H1 (cell line): ENCODE results near the gene ANGPTL8. TPM values are rescaled to one million over a fixed set of nuclear protein-coding genes. Genes with fewer than 3 reads are reported as not detected.

Source experiments
- FOSL1 ChIP-seq: IDR thresholded peaks from 2 replicates; pipeline ENCODE4 v1.6.1; 2011; ENCODE audit warnings: mild to moderate bottlenecking, low read depth, low read length, moderate library complexity; ENCODE audit not compliant: insufficient read depth
- GTF2F1 ChIP-seq: IDR thresholded peaks from 2 replicates; pipeline ENCODE4 v1.6.1; 2012; ENCODE audit warnings: low read depth, low read length, improper control_type of control experiment, borderline replicate concordance
- KDM5A ChIP-seq: fragments of 200-600 bp; IDR thresholded peaks from 2 replicates; pipeline ENCODE4 v1.7.1; 2012; ENCODE audit warnings: mild to moderate bottlenecking, low read length, inconsistent platforms, mixed read lengths
- NRF1 ChIP-seq: IDR thresholded peaks from 2 replicates; pipeline ENCODE4 v1.6.1; 2011; ENCODE audit warnings: mild to moderate bottlenecking, low read depth, low read length, improper control_type of control experiment
- SP4 ChIP-seq: IDR thresholded peaks from 2 replicates; pipeline ENCODE4 v1.6.1; 2012; ENCODE audit warnings: low read length, inconsistent platforms
- TEAD4 ChIP-seq: IDR thresholded peaks from 2 replicates; pipeline ENCODE4 v1.6.1; 2012; ENCODE audit warnings: low read depth, low read length, inconsistent platforms, mixed read lengths
- polyA plus RNA-seq, 7 experiments: library from polyadenylated mRNA; depleted of rRNA in 3 of 7; stranded (reverse) in 5 of 7; unstranded in 2 of 7; fragments of >200 nt in 5 of 7; fragments of 200-250 nt in 2 of 7; gene quantifications; 1 replicate in 5 of 7; 2 replicates in 1 of 7; 4 replicates in 1 of 7; pipeline versions ENCODE4 v1.2.1 to v1.2.3, GENCODE V29; 2011 to 2013; ENCODE audit warnings: missing spikeins in 2 of 7, mixed read lengths in 2 of 7
- total RNA-seq: library from RNA; stranded (reverse); fragmentation: NEBNext Ultra II Directional; extraction: Animal tissue kit (Norgen Biotek cat#: 25700); gene quantifications from 2 replicates; pipeline ENCODE4 v1.2.1, GENCODE V29; 2021
- TF ChIP-seq, protein P1 (sequence below): IDR thresholded peaks from 2 replicates; pipeline ENCODE4 v1.6.1; 2012; ENCODE audit warnings: inconsistent platforms
- TF ChIP-seq, protein P2 (sequence below): IDR thresholded peaks from 2 replicates; pipeline ENCODE4 v1.6.1; 2011; ENCODE audit warnings: low read length, improper control_type of control experiment

Gene ANGPTL8
- total and polyA plus RNA-seq, 2 of the 8 experiments (the other 6 are each of a cell fraction or from before 2014, with no cell fraction given): not detected

DNA sequence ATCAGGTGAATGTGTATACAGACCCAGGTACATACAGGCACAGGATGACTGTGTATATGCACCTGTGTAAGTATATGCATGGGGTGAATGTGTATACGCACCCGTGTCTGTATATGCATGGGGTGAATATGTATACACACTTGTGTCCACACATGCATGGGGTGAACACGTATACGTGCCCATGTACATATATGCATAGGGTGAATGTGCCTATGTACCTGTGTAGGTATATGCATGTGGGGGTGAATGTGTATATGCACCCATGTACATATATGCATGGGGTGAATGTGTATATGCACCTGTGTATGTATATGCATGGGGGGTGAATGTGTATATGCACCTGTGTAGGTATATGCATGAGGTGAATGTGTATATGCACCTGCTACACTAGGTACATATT, 6.9 kb upstream of the ANGPTL8 start (continued):
- TF ChIP-seq, protein P1, sequence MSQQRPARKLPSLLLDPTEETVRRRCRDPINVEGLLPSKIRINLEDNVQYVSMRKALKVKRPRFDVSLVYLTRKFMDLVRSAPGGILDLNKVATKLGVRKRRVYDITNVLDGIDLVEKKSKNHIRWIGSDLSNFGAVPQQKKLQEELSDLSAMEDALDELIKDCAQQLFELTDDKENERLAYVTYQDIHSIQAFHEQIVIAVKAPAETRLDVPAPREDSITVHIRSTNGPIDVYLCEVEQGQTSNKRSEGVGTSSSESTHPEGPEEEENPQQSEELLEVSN: no peak
- no peak for TF ChIP-seq NRF1
- no peak for TF ChIP-seq KDM5A
- TF ChIP-seq SP4: no peak
- TF ChIP-seq GTF2F1: no peak
- TF ChIP-seq, protein P2, sequence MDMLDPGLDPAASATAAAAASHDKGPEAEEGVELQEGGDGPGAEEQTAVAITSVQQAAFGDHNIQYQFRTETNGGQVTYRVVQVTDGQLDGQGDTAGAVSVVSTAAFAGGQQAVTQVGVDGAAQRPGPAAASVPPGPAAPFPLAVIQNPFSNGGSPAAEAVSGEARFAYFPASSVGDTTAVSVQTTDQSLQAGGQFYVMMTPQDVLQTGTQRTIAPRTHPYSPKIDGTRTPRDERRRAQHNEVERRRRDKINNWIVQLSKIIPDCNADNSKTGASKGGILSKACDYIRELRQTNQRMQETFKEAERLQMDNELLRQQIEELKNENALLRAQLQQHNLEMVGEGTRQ: no peak
- TF ChIP-seq TEAD4: no peak
- TF ChIP-seq FOSL1: no peak
- TF ChIP-seq, all 59 proteins: peak for 0
